ENCODE measurements around the gene OSBPL10.

The OSBPL10 gene

DNA sequence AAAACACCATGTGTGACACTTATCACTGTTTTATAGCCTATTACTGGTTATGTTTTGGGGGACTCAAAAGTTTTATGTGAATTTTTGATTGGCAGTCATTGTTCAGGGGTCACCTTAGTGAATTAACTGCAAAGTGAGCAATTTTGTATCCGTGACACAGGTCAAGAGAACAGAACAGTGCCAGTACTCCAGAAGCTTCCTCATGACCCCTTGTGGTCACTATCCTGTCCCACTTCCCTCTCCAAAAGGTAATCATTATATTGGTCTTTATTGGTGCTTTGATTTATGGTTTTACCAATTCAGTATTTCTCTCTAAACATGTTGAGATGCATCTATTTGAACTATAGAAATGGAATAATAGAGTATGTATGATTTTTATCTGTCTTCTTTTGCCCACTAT, 341.2 kb downstream of the OSBPL10 start:
- H3K4me3 ChIP-seq (replicated peaks; ENCODE audit: low read depth, low read length), result no peak overlapping the region
- TF ChIP-seq, protein P1, sequence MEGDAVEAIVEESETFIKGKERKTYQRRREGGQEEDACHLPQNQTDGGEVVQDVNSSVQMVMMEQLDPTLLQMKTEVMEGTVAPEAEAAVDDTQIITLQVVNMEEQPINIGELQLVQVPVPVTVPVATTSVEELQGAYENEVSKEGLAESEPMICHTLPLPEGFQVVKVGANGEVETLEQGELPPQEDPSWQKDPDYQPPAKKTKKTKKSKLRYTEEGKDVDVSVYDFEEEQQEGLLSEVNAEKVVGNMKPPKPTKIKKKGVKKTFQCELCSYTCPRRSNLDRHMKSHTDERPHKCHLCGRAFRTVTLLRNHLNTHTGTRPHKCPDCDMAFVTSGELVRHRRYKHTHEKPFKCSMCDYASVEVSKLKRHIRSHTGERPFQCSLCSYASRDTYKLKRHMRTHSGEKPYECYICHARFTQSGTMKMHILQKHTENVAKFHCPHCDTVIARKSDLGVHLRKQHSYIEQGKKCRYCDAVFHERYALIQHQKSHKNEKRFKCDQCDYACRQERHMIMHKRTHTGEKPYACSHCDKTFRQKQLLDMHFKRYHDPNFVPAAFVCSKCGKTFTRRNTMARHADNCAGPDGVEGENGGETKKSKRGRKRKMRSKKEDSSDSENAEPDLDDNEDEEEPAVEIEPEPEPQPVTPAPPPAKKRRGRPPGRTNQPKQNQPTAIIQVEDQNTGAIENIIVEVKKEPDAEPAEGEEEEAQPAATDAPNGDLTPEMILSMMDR (IDR thresholded peaks at IDR 0.05; ENCODE audit: low read length, missing control alignments), result no peak
- no peak for DNase-seq (ENCODE audit: low read depth)

DNA sequence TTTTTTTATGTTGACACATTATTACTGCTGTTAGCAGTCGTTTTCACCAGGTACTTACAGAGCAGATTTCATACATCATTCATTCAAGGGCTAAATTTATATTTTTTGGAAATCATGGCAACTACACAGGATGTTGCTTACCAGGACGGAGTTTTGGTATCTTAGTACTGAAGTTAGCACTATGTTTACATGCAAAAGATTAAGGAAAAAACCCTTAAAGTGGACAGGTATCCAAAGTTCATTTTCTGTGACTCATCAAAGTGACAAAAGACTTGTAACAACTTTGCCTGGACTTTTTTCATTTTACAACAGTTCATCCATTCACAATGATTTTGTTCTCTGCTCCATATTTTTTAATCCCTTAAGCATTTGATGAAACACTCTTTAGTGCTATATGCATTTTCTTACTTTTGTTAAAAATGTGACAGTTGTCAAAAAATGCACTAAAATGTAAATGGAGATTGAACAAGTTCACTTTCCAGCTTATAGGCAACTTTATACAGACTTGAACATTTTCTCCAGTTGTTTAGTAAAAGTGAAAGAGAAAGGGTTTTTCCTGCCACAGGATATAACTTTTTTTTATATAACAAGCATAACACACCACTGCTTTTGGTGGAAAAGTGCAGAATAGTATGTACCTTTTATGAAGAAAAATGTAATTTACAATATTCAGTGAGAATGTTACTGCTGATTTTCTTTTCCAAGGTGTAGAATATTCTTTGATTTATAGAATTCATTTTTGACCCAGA, 344.2 kb downstream of the OSBPL10 start:
- no peak for DNase-seq (ENCODE audit: low read depth)
- TF ChIP-seq, protein P1 (IDR thresholded peaks at IDR 0.05; ENCODE audit: low read length, missing control alignments), result no peak
- H3K4me3 ChIP-seq (replicated peaks; ENCODE audit: low read depth, low read length), result no peak overlapping the region

DNA sequence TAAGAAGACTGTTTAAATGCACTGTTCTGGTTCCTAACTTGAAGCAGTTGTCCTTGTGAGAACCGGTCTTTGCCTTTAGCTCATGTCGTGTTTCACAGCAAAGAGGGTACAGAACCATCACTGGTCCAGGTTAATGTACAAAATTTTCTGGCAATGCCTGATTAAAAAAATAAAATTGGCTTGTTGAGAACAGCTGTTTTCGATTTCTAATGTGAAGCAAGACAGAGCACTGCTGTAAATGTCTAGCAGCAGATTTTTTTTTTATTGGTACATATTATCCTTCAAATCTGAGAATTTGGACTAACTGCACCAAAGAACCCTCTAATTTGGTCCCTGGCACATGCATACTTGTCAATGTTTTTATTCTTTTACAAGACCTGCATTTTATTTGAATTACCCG, 345.0 kb downstream of the OSBPL10 start:
- TF ChIP-seq, protein P1 (IDR thresholded peaks at IDR 0.05; ENCODE audit: low read length, missing control alignments), result no peak
- no peak overlapping the region for H3K4me3 ChIP-seq (replicated peaks; ENCODE audit: low read depth, low read length)
- no peak for DNase-seq (ENCODE audit: low read depth)

DNA sequence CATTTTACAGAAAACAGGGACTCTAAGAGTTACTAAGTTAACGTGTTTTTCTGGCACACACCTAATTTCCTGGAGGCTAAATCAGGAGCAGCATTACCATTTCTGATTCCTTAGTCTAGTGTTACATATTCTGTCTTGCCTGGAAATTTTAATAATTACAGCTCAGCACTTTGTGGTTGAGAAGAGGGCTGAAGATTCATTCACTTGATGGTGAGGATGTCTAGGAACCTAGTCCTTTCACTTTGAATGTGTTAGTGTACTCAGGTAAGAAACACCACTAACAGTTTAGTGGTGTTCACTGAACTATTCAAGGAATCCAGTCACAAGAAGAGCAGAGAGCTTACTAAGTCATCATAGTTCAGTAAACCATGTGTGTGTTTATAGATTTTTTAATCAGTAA, 345.5 kb downstream of the OSBPL10 start:
- H3K4me3 ChIP-seq (replicated peaks; ENCODE audit: low read depth, low read length), result no peak overlapping the region
- TF ChIP-seq, protein P1 (IDR thresholded peaks at IDR 0.05; ENCODE audit: low read length, missing control alignments), result no peak
- DNase-seq (ENCODE audit: low read depth), result no peak

DNA sequence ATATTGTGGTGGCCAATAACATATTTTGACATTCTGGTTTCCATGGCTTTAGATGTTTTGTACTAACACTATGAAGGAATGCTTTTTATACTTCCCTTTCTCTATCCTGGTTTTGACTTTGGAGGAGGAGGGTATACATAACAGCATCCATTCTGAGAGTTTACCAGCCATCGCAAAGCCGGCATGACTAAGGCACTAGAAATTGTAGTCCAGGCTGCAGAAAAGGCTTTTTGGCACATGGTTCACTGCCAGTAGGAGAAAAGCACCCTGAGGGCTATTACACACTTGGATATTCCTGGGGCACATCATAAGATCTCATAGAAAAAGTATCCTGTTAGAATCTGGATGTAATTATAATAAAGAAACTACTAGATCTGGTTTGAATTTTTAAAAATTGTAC, 346.6 kb downstream of the OSBPL10 start:
- TF ChIP-seq, protein P1 (IDR thresholded peaks at IDR 0.05; ENCODE audit: low read length, missing control alignments), result no peak
- DNase-seq (ENCODE audit: low read depth), result peak; percentile 4
- no peak overlapping the region for H3K4me3 ChIP-seq (replicated peaks; ENCODE audit: low read depth, low read length)

DNA sequence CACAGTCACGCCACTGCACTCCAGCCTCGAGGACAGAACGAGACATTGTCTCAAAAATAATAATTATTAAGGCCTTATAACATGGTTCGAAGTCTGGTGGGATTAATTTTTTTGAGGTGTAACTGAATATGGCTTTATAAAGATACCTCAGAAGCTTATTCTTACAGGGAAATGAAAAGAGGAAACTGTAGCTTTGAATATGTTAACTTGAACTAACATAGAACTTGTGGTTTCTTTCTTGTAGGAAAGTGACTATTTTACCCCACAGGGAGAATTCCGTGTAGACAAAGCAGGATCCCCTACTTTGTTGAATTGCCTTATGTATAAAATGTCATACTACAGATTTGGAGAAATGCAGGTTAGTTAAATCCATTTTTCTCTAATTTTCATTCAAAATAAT, 352.0 kb downstream of the OSBPL10 start:
- no peak for DNase-seq (ENCODE audit: low read depth)
- H3K4me3 ChIP-seq (replicated peaks; ENCODE audit: low read depth, low read length), result no peak overlapping the region
- TF ChIP-seq, protein P1 (IDR thresholded peaks at IDR 0.05; ENCODE audit: low read length, missing control alignments), result no peak

DNA sequence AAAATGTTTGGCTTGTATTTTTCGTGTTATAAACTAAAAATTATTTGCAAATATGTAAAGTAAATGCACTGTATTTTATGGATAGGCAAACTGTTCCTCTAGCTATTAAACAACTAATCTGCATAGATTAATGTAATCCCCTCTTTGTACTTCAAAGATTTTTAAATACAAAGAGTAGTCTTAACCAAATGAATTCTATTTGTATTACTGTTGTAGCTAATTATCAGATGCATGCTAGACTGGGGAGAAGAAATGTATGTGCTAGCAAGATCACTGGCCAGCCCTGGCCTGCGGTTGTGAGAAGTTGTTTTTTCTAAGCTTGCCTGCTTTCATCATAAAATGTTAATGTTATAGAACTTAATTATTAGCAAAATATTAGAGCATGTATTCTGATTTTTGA, 355.7 kb downstream of the OSBPL10 start:
- TF ChIP-seq, protein P1 (IDR thresholded peaks at IDR 0.05; ENCODE audit: low read length, missing control alignments), result no peak
- DNase-seq (ENCODE audit: low read depth), result no peak
- H3K4me3 ChIP-seq (replicated peaks; ENCODE audit: low read depth, low read length), result no peak overlapping the region
